ENCODE data around the gene ANKMY2. TPM values are rescaled to one million over a fixed set of nuclear protein-coding genes. Genes with fewer than 3 reads are reported as not detected.
A peak's percentile ranks its signal among the peaks of the same experiment; 100 is the strongest.
"Not testable (repeated sequence)": the region's sequence is repeated elsewhere in the genome, so short reads cannot be mapped to it uniquely, and the experiment has no call there.

Gene ANKMY2
- total RNA-seq, 4 donors from 2014 or later = 7.9 to 16.2 (median 8.6) TPM

DNA sequence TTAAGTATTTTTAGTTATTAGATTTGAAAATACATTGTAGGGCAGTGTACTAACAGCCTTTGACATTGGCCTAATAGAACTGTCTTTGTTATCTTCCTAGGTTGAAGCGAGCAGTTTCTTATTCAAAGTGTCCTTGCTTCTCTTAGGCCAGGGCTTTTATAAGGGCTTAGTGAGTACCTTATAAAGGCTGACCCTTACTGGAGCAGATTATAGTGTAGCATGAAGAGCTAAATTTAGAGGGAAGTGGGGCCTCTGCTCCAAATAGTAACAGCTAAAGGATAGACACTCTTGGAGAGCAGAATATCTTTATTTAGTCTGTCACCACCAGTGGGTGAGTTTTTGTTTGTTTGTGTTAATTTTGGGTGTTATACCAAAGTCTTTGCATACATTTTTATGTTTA lies 16.4 kb upstream of the ANKMY2 start:
- intact Hi-C loops (cut with DNase I; ENCODE audit: low total_unique reads) = no loop called here

DNA sequence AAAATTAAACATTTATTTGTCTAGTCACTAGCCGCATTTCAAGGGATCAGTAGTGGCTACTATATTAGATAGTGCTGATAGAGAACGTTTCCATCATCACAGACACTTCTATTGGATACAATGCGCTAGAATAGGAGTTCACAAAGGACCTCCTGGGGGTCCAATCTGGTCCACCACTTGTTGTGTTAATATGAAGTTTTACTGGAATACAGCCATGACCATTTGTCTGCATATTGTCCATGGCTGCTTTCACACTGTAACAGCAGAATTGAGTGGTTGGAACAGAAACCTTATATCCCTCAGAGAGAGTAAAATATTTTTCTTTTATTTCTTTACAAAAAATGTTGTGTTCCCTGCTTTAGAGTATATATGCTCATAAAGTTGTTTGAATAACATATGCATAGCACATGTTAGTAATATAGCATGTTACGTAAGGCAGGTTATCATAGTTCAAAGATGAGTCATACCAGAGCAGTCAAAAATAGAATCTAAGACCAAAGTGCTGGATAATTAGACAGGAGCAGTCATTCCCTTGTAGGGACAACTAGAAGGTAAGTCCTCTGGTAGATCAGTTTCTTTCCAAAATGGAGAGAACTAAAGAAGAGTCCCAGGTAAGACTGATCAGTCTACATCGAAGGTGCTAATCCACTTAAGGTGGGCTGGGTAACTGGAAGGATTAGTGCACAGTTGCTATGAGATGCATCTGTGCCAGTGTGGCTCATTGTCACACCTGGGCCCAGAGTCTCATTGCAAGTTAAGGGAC lies 15.3 kb upstream of the ANKMY2 start:
- Histone ChIP-seq H3K4me3 (no peak overlapping the region), H3K27me3 (no peaks in the 10 kb centered on the region), H3K4me1 (peaks cover 51 to 62% of the 10 kb centered on the region in 2 donors), H3K27ac (peak overlapping the region; percentile 65 to 89 (median 76)), H3K36me3 (no peaks in the 10 kb centered on the region), H3K9me3 (no peaks in the 10 kb centered on the region)
- TF ChIP-seq, protein P1, sequence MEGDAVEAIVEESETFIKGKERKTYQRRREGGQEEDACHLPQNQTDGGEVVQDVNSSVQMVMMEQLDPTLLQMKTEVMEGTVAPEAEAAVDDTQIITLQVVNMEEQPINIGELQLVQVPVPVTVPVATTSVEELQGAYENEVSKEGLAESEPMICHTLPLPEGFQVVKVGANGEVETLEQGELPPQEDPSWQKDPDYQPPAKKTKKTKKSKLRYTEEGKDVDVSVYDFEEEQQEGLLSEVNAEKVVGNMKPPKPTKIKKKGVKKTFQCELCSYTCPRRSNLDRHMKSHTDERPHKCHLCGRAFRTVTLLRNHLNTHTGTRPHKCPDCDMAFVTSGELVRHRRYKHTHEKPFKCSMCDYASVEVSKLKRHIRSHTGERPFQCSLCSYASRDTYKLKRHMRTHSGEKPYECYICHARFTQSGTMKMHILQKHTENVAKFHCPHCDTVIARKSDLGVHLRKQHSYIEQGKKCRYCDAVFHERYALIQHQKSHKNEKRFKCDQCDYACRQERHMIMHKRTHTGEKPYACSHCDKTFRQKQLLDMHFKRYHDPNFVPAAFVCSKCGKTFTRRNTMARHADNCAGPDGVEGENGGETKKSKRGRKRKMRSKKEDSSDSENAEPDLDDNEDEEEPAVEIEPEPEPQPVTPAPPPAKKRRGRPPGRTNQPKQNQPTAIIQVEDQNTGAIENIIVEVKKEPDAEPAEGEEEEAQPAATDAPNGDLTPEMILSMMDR (IDR thresholded peaks at IDR 0.05 in 4 of 5, conservative IDR thresholded peaks at IDR 0.05 in 1 of 5) = no peak
- no peak for TF ChIP-seq POLR2A (IDR thresholded peaks at IDR 0.05)
- in situ Hi-C loops (cut with MboI; ENCODE audit: low sequenced_read_pairs in 4 of 4) = no loop called here
- ATAC-seq (peak; percentile 81 to 87), DNase-seq (no peak)
- intact Hi-C loops (cut with DNase I; ENCODE audit: low total_unique reads) = no loop called here

More for the DNA sequence above, 16.4 kb upstream of the ANKMY2 start:
- Histone ChIP-seq H3K4me3 (no peak overlapping the region), H3K9me3 (no peaks in the 10 kb centered on the region), H3K4me1 (peaks cover 51 to 60% of the 10 kb centered on the region in 2 donors), H3K27me3 (no peaks in the 10 kb centered on the region), H3K36me3 (no peaks in the 10 kb centered on the region), H3K27ac (peak overlapping the region; percentile 65 to 89 (median 76))
- DNase-seq = no peak
- ATAC-seq = peak; percentile 79 to 88
- in situ Hi-C loops (cut with MboI; ENCODE audit: low sequenced_read_pairs in 4 of 4) = no loop called here
- TF ChIP-seq, protein P1 (IDR thresholded peaks at IDR 0.05 in 4 of 5, conservative IDR thresholded peaks at IDR 0.05 in 1 of 5) = no peak
- TF ChIP-seq POLR2A (IDR thresholded peaks at IDR 0.05) = no peak

DNA sequence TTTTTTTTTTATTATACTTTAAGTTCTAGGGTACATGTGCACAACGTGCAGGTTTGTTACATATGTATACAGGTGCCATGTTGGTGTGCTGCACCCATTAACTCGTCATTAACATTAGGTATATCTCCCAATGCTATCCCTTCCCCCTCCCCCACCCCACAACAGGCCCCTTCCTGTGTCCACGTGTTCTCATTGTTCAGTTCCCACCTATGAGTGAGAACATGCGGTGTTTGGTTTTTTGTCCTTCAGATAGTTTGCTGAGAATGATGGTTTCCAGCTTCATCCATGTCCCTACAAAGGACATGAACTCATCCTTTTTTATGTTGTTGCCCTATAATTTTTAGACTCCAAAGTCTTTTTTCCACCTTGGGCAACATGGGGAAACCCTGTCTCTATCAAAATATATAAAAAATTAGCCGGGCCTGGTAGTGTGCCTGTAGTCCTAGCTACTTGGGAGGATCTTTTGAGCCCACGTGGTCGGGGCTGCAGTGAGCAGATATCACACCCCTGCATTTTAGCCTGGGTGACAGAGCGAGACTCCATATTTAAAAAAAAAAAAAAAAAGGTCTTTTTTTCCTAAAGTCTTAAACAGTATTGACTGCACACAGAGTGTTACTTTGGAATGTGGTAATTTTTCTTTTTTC lies 14.4 kb upstream of the ANKMY2 start:
- in situ Hi-C loops (cut with MboI; ENCODE audit: low sequenced_read_pairs in 4 of 4) = not testable (repeated sequence)

DNA sequence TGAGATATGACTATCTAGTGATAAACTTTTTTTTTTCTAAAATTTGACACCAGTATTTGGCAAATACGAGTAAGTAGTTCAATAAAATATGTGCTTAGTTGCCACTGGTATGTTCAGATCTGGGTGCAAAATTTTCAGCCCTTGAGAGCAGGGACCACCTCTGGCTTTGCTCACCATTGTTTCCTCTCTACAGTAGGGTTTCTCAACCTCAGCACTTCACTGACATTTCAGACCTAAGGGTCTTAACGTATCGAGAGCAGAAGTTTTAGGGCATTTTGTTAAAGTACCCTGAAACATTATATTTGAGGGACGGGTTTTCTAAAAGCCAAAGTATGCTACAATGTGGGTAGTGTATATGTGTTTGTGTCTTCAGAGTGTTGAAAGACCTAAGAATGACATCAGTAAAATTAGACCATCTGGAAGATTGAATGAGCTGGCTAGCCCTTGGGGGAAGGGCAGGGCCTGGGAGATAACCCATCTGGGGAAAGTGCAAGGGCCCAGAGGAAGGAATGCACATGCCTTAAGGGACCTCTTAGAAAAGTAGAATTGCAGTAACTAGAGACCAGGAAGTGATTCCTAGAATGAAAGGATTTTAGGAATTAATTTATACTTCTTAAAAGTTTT lies 12.2 kb upstream of the ANKMY2 start:
- ATAC-seq = peak; percentile 27 to 44
- H3K27ac ChIP-seq = peak overlapping the region; percentile 36 to 62 (median 46)
- peaks cover 40 to 48% of the 10 kb centered on the region in 2 donors for H3K4me1 ChIP-seq
- in situ Hi-C loops (cut with MboI; ENCODE audit: low sequenced_read_pairs in 4 of 4) (no loop called here), intact Hi-C loops (cut with DNase I; ENCODE audit: low total_unique reads) (no loop called here)
- no peaks in the 10 kb centered on the region for H3K9me3 ChIP-seq
- H3K27me3 ChIP-seq = no peaks in the 10 kb centered on the region
- DNase-seq = peak in 1 of 2 donors; percentile 34
- TF ChIP-seq POLR2A (IDR thresholded peaks at IDR 0.05) = no peak
- TF ChIP-seq, protein P1 (IDR thresholded peaks at IDR 0.05 in 4 of 5, conservative IDR thresholded peaks at IDR 0.05 in 1 of 5) = no peak
- H3K4me3 ChIP-seq = no peak overlapping the region
- H3K36me3 ChIP-seq = no peaks in the 10 kb centered on the region

More for the DNA sequence above, 14.4 kb upstream of the ANKMY2 start:
- H3K36me3 ChIP-seq; ATAC-seq; DNase-seq; H3K27me3 ChIP-seq; H3K9me3 ChIP-seq; H3K4me3 ChIP-seq; intact Hi-C loops (cut with DNase I; ENCODE audit: low total_unique reads): not testable (repeated sequence)
- Histone ChIP-seq H3K27ac (peak overlapping the region in 2 of 4 donors; percentile 75 to 89), H3K4me1 (peaks cover 54 to 66% of the 10 kb centered on the region in 2 donors)

DNA sequence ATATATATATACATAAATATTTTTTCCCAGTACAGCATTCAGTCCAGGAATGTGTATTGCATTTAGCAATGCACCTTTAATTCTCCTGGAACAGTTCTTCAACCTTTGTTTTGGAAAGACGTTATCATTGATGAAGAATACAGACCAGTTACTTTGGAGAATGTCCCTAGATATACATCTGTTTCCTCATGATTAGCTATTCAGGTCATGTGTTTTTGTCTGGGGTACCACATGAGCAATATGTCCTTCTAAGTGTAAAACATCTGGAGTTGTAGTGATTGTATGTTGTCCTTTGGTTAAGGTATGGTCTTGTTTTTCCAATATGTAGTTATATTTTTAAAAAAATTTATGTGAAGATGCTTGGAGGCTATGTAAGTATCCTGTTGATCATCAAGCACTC lies 10.6 kb upstream of the ANKMY2 start:
- in situ Hi-C loops (cut with MboI; ENCODE audit: low sequenced_read_pairs in 4 of 4) = no loop called here
- Histone ChIP-seq H3K4me1 (peaks cover 37 to 48% of the 10 kb centered on the region in 2 donors), H3K27ac (no peak overlapping the region), H3K4me3 (no peak overlapping the region), H3K9me3 (no peaks in the 10 kb centered on the region), H3K36me3 (no peaks in the 10 kb centered on the region), H3K27me3 (no peaks in the 10 kb centered on the region)
- TF ChIP-seq, protein P1 (IDR thresholded peaks at IDR 0.05 in 4 of 5, conservative IDR thresholded peaks at IDR 0.05 in 1 of 5) = no peak
- TF ChIP-seq POLR2A (IDR thresholded peaks at IDR 0.05) = no peak
- DNase-seq = no peak
- no peak for ATAC-seq
- intact Hi-C loops (cut with DNase I; ENCODE audit: low total_unique reads) = no loop called here
